GM23338 (cell line): ENCODE data around the gene GRPR. TPM values are rescaled to one million over a fixed set of nuclear protein-coding genes. Genes with fewer than 3 reads are reported as not detected.
A peak's percentile ranks its signal among the peaks of the same experiment; 100 is the strongest.

ENCODE experiments used
- ATAC-seq: fragments of 200-7000 bp; cut with Tn5 transposase; 3 replicates; pipeline ENCODE4 v1.9.1; 2020
- DNase-seq: peaks from one replicate; pipeline ENCODE4 v3.0.0-alpha.2; 2015; ENCODE audit warnings: low spot score
- H2AFZ ChIP-seq: fragments of 200-600 bp; sonication (generic); 2 replicates; pipeline ENCODE4 v1.8.0; 2016; ENCODE audit warnings: antibody characterized with exemption, mild to moderate bottlenecking, moderate library complexity
- H3F3A ChIP-seq: fragments of 200-600 bp; sonication (generic); replicated peaks from 2 replicates; pipeline ENCODE4 v1.8.0; 2017; ENCODE audit warnings: antibody characterized with exemption, mixed run types, low read depth
- H3K27ac ChIP-seq: fragments of 200-600 bp; sonication (generic); 2 replicates; pipeline ENCODE4 v1.6.1; 2016; ENCODE audit warnings: low read depth
- H3K27me3 ChIP-seq: fragments of 200-600 bp; sonication (generic); 2 replicates; pipeline ENCODE4 v1.8.0; 2016; ENCODE audit warnings: mild to moderate bottlenecking, mixed run types, moderate library complexity; ENCODE audit not compliant: insufficient read depth
- H3K36me3 ChIP-seq: fragments of 200-600 bp; sonication (generic); 2 replicates; pipeline ENCODE4 v1.8.0; 2016; ENCODE audit warnings: mild to moderate bottlenecking; ENCODE audit not compliant: insufficient read depth
- H3K4me1 ChIP-seq: fragments of 200-600 bp; sonication (generic); 2 replicates; pipeline ENCODE4 v1.8.0; 2016; ENCODE audit warnings: mild to moderate bottlenecking, moderate library complexity; ENCODE audit not compliant: insufficient read depth
- H3K4me2 ChIP-seq: fragments of 200-600 bp; sonication (generic); 2 replicates; pipeline ENCODE4 v1.7.1; 2017; ENCODE audit warnings: mixed run types
- H3K4me3 ChIP-seq: fragments of 200-600 bp; sonication (generic); 2 replicates; pipeline ENCODE4 v1.6.1; 2016; ENCODE audit warnings: mixed run types
- H3K79me2 ChIP-seq: fragments of 200-600 bp; sonication (generic); replicated peaks from 2 replicates; pipeline ENCODE4 v1.8.0; 2017; ENCODE audit warnings: mild to moderate bottlenecking; ENCODE audit not compliant: insufficient read depth
- H3K9me2 ChIP-seq: fragments of 200-600 bp; sonication (generic); 2 replicates; pipeline ENCODE4 v1.8.0; 2017; ENCODE audit not compliant: insufficient read depth
- H4K20me1 ChIP-seq: fragments of 200-600 bp; sonication (generic); replicated peaks from 2 replicates; pipeline ENCODE4 v1.8.0; 2017; ENCODE audit warnings: mild to moderate bottlenecking; ENCODE audit not compliant: insufficient read depth
- H3K27ac Mint-ChIP-seq: 2 replicates; pipeline ENCODE4 v1.8.0; 2020; ENCODE audit warnings: inconsistent platforms, mild to moderate bottlenecking, moderate library complexity, mixed read lengths
- H3K27me3 Mint-ChIP-seq: 3 replicates; pipeline ENCODE4 v1.8.0; 2022; ENCODE audit warnings: low read depth, mild to moderate bottlenecking, moderate library complexity, mixed read lengths, inconsistent platforms; ENCODE audit not compliant: insufficient read depth, poor library complexity
- H3K36me3 Mint-ChIP-seq: 3 replicates; pipeline ENCODE4 v1.8.0; 2021; ENCODE audit warnings: low read depth, mild to moderate bottlenecking, inconsistent platforms, moderate library complexity, mixed read lengths
- H3K4me1 Mint-ChIP-seq: 3 replicates; pipeline ENCODE4 v1.8.0; 2020; ENCODE audit warnings: mild to moderate bottlenecking, inconsistent platforms, mixed read lengths
- H3K4me3 Mint-ChIP-seq: 3 replicates; pipeline ENCODE4 v1.8.0; 2021; ENCODE audit warnings: moderate library complexity, mild to moderate bottlenecking, inconsistent platforms, mixed read lengths
- H3K9me3 Mint-ChIP-seq: 3 replicates; pipeline ENCODE4 v1.8.0; 2020; ENCODE audit warnings: moderate library complexity, mild to moderate bottlenecking, inconsistent platforms, mixed read lengths
- CREB1 ChIP-seq: fragments of 250-450 bp; sonication (Bioruptor Pico); IDR thresholded peaks from 2 replicates; pipeline ENCODE4 v1.5.0; 2020; ENCODE audit warnings: low read depth, mild to moderate bottlenecking, moderate library complexity
- CTCF ChIP-seq, 2 experiments: fragments of 200-600 bp in 1 of 2; sonication (generic) in 1 of 2; conservative IDR thresholded peaks; 2 replicates each; pipeline versions ENCODE4 v1.5.1 to v1.6.1; 2016 to 2017; ENCODE audit warnings: antibody characterized with exemption in 2 of 2, low read depth in 2 of 2, mild to moderate bottlenecking in 2 of 2, moderate library complexity in 1 of 2
- ETS1 ChIP-seq: IDR thresholded peaks from 2 replicates; pipeline ENCODE4 v1.6.1; 2016; ENCODE audit warnings: antibody characterized with exemption
- EZH2 ChIP-seq: fragments of 200-600 bp; sonication (generic); IDR thresholded peaks from one replicate; pipeline ENCODE4 v1.8.0; 2017; ENCODE audit warnings: antibody characterized with exemption, mild to moderate bottlenecking, low read depth; ENCODE audit not compliant: unreplicated experiment
- EZH2phosphoT487 ChIP-seq: fragments of 200-600 bp; sonication (generic); IDR thresholded peaks from one replicate; pipeline ENCODE4 v1.8.1; 2018; ENCODE audit warnings: antibody characterized with exemption; ENCODE audit not compliant: unreplicated experiment
- JUNB ChIP-seq: IDR thresholded peaks from one replicate; pipeline ENCODE4 v1.6.1; 2016; ENCODE audit warnings: antibody characterized with exemption; ENCODE audit not compliant: unreplicated experiment
- POLR2AphosphoS5 ChIP-seq: IDR thresholded peaks from 2 replicates; pipeline ENCODE4 v1.6.1; 2016; ENCODE audit warnings: antibody characterized with exemption, low read depth
- REST ChIP-seq: IDR thresholded peaks from one replicate; pipeline ENCODE4 v1.6.1; 2018; ENCODE audit warnings: antibody characterized with exemption; ENCODE audit not compliant: unreplicated experiment
- STAT1 ChIP-seq: IDR thresholded peaks from one replicate; pipeline ENCODE4 v1.6.1; 2016; ENCODE audit warnings: antibody characterized with exemption; ENCODE audit not compliant: unreplicated experiment
- ZNF114 ChIP-seq: fragments of 250-450 bp; sonication (Bioruptor Pico); IDR thresholded peaks from 2 replicates; pipeline ENCODE4 v1.5.0; 2020; ENCODE audit warnings: mild to moderate bottlenecking, moderate library complexity
- ZNF331 ChIP-seq: fragments of 250-450 bp; sonication (Bioruptor Pico); IDR thresholded peaks from 2 replicates; pipeline ENCODE4 v1.5.0; 2020; ENCODE audit warnings: low read depth, mild to moderate bottlenecking, moderate library complexity
- polyA plus RNA-seq: library from polyadenylated mRNA; unstranded; fragments of >200 nt; fragmentation: Nextera tagmentation; extraction: Ambion mirVana; gene quantifications from 2 replicates; pipeline ENCODE4 v1.2.1, GENCODE V29; 2016
- total RNA-seq: library from RNA; depleted of rRNA; stranded (reverse); fragments of >200 nt; shearing (Covaris generic); gene quantifications from 2 replicates; pipeline ENCODE4 v1.2.3, GENCODE V29; 2014

GRPR gene
- total and polyA plus RNA-seq, 2 experiments from 2014 or later = 13.4 to 14.3 TPM

GRCh38 chrX:16112428-16112827 is 10.9 kb upstream of the GRPR start:
- no peak overlapping the region for H3K27ac ChIP-seq
- peaks cover 9% of the 10 kb centered on the region; the same call in 2 of the 3 replicates for H3K36me3 Mint-ChIP-seq
- H2AFZ ChIP-seq = no peak overlapping the region
- TF ChIP-seq REST = no peak
- TF ChIP-seq CTCF (conservative IDR thresholded peaks at IDR 0.05; ENCODE audit: low read depth in 2 of 2) = peak in 1 of 2 experiments; percentile 32; a peak in 1 of 4 replicates
- H3K27me3 ChIP-seq = no peaks in the 10 kb centered on the region
- H3K4me2 ChIP-seq = no peak overlapping the region
- no peak overlapping the region for H3K27ac Mint-ChIP-seq
- DNase-seq (peak; percentile 11), ATAC-seq (no peak)
- H3K4me3 Mint-ChIP-seq = no peak overlapping the region
- no peaks in the 10 kb centered on the region for H3K4me1 Mint-ChIP-seq
- H3K9me2 ChIP-seq = no peaks in the 10 kb centered on the region
- H3K27me3 Mint-ChIP-seq = no peaks in the 10 kb centered on the region
- H3F3A ChIP-seq = no peaks in the 10 kb centered on the region
- H4K20me1 ChIP-seq = no peaks in the 10 kb centered on the region
- H3K79me2 ChIP-seq = no peaks in the 10 kb centered on the region
- no peak overlapping the region for H3K4me3 ChIP-seq
- H3K36me3 ChIP-seq = no peaks in the 10 kb centered on the region
- no peaks in the 10 kb centered on the region for H3K4me1 ChIP-seq
- H3K9me3 Mint-ChIP-seq = peaks cover 6% of the 10 kb centered on the region

GRCh38 chrX:16113978-16114565 is 9.3 kb upstream of the GRPR start:
- Histone ChIP-seq H3K4me2 (no peak overlapping the region), H3K27me3 (no peaks in the 10 kb centered on the region), H4K20me1 (no peaks in the 10 kb centered on the region), H3K9me2 (no peaks in the 10 kb centered on the region), H3K79me2 (no peaks in the 10 kb centered on the region), H3K4me3 (no peak overlapping the region), H2AFZ (no peak overlapping the region), H3K36me3 (no peaks in the 10 kb centered on the region), H3F3A (no peaks in the 10 kb centered on the region), H3K4me1 (no peaks in the 10 kb centered on the region), H3K27ac (no peak overlapping the region)
- Mint-ChIP-seq H3K27me3 (no peaks in the 10 kb centered on the region), H3K4me1 (no peaks in the 10 kb centered on the region), H3K4me3 (no peak overlapping the region), H3K36me3 (peaks cover 24% of the 10 kb centered on the region; the same call in 2 of the 3 replicates), H3K9me3 (peaks cover 14% of the 10 kb centered on the region), H3K27ac (no peak overlapping the region)
- ATAC-seq = no peak
- TF ChIP-seq ZNF331 (CRISPR knock-in tag) (no peak), ZNF114 (no peak), ETS1 (no peak), CTCF (conservative IDR thresholded peaks at IDR 0.05; ENCODE audit: low read depth in 2 of 2) (no peak), EZH2 (no peak), POLR2AphosphoS5 (no peak), STAT1 (no peak), CREB1 (CRISPR knock-in tag) (no peak), EZH2phosphoT487 (no peak), JUNB (no peak), REST (no peak)
- DNase-seq = no peak
